GM12864 (cell line): Measurements from ENCODE around the gene TLE2.

Experiments
- DNase-seq: peaks from one replicate; pipeline ENCODE4 v3.0.0-alpha.2; 2011; ENCODE audit warnings: low read depth
- H3K4me3 ChIP-seq: 2 replicates; pipeline ENCODE4 v1.5.1; 2011; ENCODE audit warnings: mild to moderate bottlenecking, low read depth, low read length, control low read depth
- TF ChIP-seq, protein P1 (sequence below): IDR thresholded peaks from 2 replicates; pipeline ENCODE4 v1.5.1; 2011; ENCODE audit warnings: low read depth, mild to moderate bottlenecking, moderate library complexity, low read length, control low read depth, inconsistent platforms; ENCODE audit errors: missing control alignments

TLE2 gene

DNA sequence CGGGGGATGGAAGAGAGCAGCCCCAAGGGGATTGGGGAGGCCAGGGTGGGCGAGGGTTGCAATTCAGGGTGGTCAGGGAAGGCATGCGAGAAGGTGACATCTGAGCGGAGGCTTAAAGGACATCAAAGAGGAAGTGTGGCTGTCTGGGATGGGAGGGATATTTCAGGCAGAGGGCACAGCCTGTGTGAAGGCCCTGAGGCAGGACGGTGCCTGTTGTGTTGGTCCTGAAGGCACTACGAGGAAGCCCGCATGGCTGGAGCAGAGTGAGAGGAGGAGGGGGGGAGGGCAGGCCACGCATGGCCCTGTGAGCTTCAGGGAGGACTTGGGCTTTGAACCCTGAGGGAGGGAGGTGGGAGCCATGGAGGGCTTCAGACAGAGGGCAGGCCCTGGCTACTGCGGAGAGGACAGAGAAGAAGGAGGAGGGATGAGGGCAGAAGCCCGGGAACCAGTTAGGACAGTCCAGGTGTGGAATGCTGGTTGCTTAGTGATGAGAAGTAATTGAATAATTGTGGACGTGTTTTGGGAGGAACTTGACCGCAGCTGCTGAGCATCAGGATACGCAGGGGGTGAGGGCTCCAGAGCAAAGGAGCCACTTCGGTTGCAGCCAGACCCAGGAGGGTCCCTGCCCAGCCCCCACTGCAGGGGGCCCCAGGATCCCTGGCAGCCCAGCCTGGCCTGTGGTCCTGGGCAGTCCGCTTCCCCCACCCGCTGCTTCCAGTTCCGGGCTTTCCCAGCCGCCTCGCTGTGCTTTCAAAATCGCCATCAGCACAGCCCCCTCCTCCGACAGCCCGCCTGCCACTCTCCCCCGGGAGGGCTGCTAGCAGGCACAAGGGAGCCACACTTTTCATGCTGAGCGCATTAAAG is 45.5 kb downstream of the TLE2 start:
- H3K4me3 ChIP-seq, result no peak overlapping the region
- no peak for DNase-seq
- TF ChIP-seq, protein P1, sequence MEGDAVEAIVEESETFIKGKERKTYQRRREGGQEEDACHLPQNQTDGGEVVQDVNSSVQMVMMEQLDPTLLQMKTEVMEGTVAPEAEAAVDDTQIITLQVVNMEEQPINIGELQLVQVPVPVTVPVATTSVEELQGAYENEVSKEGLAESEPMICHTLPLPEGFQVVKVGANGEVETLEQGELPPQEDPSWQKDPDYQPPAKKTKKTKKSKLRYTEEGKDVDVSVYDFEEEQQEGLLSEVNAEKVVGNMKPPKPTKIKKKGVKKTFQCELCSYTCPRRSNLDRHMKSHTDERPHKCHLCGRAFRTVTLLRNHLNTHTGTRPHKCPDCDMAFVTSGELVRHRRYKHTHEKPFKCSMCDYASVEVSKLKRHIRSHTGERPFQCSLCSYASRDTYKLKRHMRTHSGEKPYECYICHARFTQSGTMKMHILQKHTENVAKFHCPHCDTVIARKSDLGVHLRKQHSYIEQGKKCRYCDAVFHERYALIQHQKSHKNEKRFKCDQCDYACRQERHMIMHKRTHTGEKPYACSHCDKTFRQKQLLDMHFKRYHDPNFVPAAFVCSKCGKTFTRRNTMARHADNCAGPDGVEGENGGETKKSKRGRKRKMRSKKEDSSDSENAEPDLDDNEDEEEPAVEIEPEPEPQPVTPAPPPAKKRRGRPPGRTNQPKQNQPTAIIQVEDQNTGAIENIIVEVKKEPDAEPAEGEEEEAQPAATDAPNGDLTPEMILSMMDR, result no peak

DNA sequence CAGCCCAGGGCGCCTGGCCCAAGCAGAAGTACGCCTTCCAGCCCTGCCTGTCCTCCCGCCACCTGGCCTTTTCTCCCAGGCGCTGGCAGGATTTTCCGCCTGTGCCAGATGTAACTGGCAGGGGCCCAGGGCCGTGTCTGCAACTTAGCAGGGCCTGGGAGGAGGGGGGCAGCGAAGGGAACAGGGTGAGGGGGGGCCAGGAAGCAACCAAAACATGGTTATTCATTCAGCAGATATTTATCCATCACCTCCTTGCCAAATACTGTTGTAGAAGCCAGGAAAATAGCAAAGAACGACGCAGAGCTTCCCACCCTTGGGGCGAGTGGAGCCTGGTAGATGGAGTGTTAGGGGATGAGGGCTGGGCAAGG is 46.1 kb downstream of the TLE2 start:
- TF ChIP-seq, protein P1, result no peak
- no peak for DNase-seq
- H3K4me3 ChIP-seq, result no peak overlapping the region

DNA sequence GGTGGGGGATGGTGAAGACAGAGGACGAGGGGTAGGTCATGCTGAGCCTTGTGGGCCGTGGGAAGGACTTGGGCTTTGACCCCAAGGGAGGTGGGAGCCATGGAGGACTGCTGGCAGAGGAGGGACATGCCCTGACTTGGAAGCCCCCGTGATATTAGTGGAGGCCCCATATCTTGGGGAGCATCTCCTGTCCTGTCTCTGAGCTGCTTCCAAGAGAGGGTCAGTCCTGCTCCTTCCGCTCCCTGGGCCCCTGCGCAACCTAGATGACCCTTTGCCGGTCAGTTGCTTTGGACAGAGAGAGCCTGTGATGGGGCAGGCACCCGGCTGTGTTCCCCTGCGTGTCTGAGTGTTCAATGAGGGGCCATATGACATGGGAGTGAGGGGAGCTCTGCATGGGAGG is 46.5 kb downstream of the TLE2 start:
- TF ChIP-seq, protein P1, result no peak
- no peak for DNase-seq
- H3K4me3 ChIP-seq, result no peak overlapping the region

DNA sequence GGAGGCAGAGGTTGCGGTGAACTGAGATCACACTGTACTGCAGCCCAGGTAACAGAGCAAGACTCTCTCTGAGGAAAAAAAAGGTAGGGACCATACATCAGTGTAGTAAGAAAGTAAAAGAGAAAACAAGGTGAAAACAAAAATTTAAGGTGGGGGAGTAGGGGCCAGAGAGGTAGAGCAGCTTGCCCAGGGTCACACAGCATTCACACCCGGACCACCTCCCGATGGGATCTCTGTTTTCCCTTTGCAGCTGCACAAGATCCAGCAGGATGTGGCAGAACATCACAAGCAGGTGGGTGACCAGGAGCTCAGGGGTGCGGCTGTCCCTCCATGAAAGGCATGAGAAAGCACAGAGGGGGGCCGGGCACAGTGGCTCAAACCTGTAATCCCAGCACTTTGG is 47.2 kb downstream of the TLE2 start:
- no peak overlapping the region for H3K4me3 ChIP-seq
- TF ChIP-seq, protein P1, result no peak
- DNase-seq, result no peak

DNA sequence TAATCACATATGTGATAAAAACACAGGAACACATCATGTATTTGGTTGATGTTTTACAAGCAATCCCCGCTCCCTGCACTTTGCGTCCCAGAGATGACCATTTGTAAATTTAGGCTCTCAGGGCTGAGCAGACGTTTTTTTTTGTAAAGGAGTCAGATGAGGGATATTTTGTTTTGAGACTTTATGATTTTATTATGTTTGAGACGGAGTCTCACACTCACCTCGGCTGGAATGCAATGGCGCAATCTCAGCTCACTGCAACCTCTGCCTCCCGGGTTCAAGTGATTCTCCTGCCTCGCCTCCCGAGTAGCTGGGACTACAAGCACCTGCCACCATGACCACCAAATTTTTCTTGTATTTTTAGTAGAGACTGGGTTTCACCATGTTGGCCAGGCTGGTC is 50.3 kb downstream of the TLE2 start:
- TF ChIP-seq, protein P1, result no peak
- H3K4me3 ChIP-seq, result no peak overlapping the region
- no peak for DNase-seq

DNA sequence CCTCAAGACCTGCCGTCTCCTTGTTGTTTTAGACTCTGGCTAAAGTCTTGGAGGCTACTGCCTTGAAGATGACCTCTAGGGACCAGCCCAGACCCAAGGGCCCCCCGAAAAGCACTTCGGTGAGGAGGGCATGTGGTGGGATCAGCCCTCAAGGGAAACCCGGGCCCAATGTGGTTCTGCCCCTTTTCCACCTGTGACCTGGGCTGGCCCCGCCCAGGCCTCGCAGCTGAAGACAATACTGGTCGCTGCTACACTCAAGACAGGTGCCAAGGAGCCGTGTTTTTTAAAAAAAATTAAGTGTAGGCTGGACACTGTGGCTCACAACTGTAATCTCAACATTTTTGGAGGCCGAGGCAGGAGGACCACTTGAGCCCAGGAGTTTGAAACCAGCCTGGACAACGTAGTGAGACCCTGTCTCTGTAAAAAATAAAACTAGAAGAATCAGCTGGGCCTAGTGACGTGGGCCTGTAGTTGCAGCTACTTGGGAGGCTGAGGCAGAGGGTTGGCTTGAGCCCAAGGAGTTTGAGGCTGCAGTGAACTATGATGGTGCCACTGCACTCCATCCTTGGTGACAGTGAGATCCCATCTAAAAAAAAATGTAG is 50.8 kb downstream of the TLE2 start:
- no peak for DNase-seq
- H3K4me3 ChIP-seq, result peak overlapping the region; percentile 49
- TF ChIP-seq, protein P1, result no peak
